B cell (primary cell): Measurements from ENCODE around the gene LPCAT1. TPM values are rescaled to one million over a fixed set of nuclear protein-coding genes. Genes with fewer than 3 reads are reported as not detected.

Source experiments
- ATAC-seq: fragments of 200-7000 bp; cut with Tn5 transposase; one replicate; pipeline ENCODE4 v1.10.0; 2021; ENCODE audit warnings: low read depth, mild to moderate bottlenecking, moderate number of reproducible peaks, moderate library complexity
- CTCF ChIA-PET: fragments of 350-600 bp; sonication (Branson Sonifier 250); formaldehyde crosslinking; loops from one replicate; lab custom pipeline; 2021; ENCODE audit warnings: antibody characterized with exemption, inconsistent platforms; lab: Charles Lee
- POLR2A ChIA-PET: fragments of 350-600 bp; sonication (Branson Sonifier 250); formaldehyde crosslinking; loops from one replicate; lab custom pipeline; 2021; ENCODE audit warnings: antibody characterized with exemption; lab: Charles Lee
- DNase-seq: peaks from one replicate; pipeline ENCODE4 v3.0.0; 2013
- H2AFZ ChIP-seq: 2 replicates; pipeline ENCODE4 v1.6.1; 2012; ENCODE audit warnings: mild to moderate bottlenecking, low read depth, low read length; ENCODE audit not compliant: insufficient read depth, poor library complexity, severe bottlenecking
- H3K27ac ChIP-seq, 2 donors: 1 replicate in 1 of 2; 2 replicates in 1 of 2; pipeline ENCODE4 v1.5.1; 2012 to 2013; ENCODE audit warnings: low read length in 2 of 2, mild to moderate bottlenecking in 2 of 2, moderate library complexity in 1 of 2
- H3K27me3 ChIP-seq, 4 experiments: fragments of 200-600 bp in 1 of 4; sonication (generic) in 1 of 4; replicated peaks in 1 of 4; 1 replicate in 2 of 4; 2 replicates in 2 of 4; pipeline versions ENCODE4 v1.6.1 to v1.7.0; 2013 to 2016; ENCODE audit warnings: low read length in 3 of 4, mild to moderate bottlenecking in 2 of 4, mixed read lengths in 1 of 4, moderate library complexity in 1 of 4; ENCODE audit not compliant: insufficient read depth in 4 of 4, control insufficient read depth in 3 of 4; ENCODE audit errors: control extremely low read depth in 1 of 4
- H3K36me3 ChIP-seq, 2 experiments: replicated peaks in 1 of 2; 1 replicate in 1 of 2; 2 replicates in 1 of 2; pipeline versions ENCODE4 v1.6.1 to v1.7.1; 2013; ENCODE audit warnings: low read length in 1 of 2; ENCODE audit not compliant: insufficient read depth in 2 of 2, control insufficient read depth in 1 of 2; ENCODE audit errors: control extremely low read depth in 1 of 2, extremely low read depth in 1 of 2
- H3K4me1 ChIP-seq, 2 donors: fragments of 200-600 bp in 1 of 2; sonication (generic) in 1 of 2; 1 replicate in 1 of 2; 2 replicates in 1 of 2; pipeline versions ENCODE4 v1.5.1 to v1.6.1; 2013 to 2017; ENCODE audit warnings: low read length in 2 of 2; ENCODE audit not compliant: control insufficient read depth in 2 of 2, insufficient read depth in 2 of 2
- H3K4me2 ChIP-seq: replicated peaks from 2 replicates; pipeline ENCODE3; 2012; ENCODE audit warnings: mild to moderate bottlenecking, low read depth, low read length; ENCODE audit not compliant: poor library complexity, severe bottlenecking
- H3K4me3 ChIP-seq, 5 experiments: fragments of 200-600 bp in 1 of 5; sonication (generic) in 1 of 5; 1 replicate in 3 of 5; 2 replicates in 2 of 5; pipeline versions ENCODE4 v1.5.1 to v1.7.0; 2011 to 2016; ENCODE audit warnings: low read length in 4 of 5, mild to moderate bottlenecking in 4 of 5, low read depth in 2 of 5, control low read depth in 1 of 5, moderate library complexity in 1 of 5; ENCODE audit not compliant: insufficient read depth in 1 of 5; ENCODE audit errors: control extremely low read depth in 1 of 5, extremely low read depth in 1 of 5
- H3K79me2 ChIP-seq: fragments of 200-600 bp; sonication (generic); one replicate; pipeline ENCODE4 v1.6.0; 2016; ENCODE audit warnings: low read length; ENCODE audit not compliant: control insufficient read depth, insufficient read depth
- H3K9ac ChIP-seq: fragments of 200-600 bp; sonication (generic); 2 replicates; pipeline ENCODE4 v1.6.1; 2017; ENCODE audit warnings: mild to moderate bottlenecking, low read length, moderate library complexity
- H3K9me3 ChIP-seq, 3 donors: one replicate each; pipeline versions ENCODE4 v1.6.1 to v1.7.1; 2013; ENCODE audit warnings: low read length in 2 of 3; ENCODE audit not compliant: control insufficient read depth in 2 of 3, insufficient read depth in 1 of 3; ENCODE audit errors: control extremely low read depth in 1 of 3
- H4K20me1 ChIP-seq: 2 replicates; pipeline ENCODE4 v1.6.0; 2012; ENCODE audit warnings: mild to moderate bottlenecking, low read length; ENCODE audit not compliant: insufficient read depth, control insufficient read depth, poor library complexity, severe bottlenecking
- H3K27ac Mint-ChIP-seq: one replicate; pipeline ENCODE4 v1.8.0; 2021; ENCODE audit warnings: mixed read lengths
- H3K27me3 Mint-ChIP-seq: one replicate; pipeline ENCODE4 v1.8.0; 2021; ENCODE audit warnings: mixed read lengths
- H3K4me1 Mint-ChIP-seq: one replicate; pipeline ENCODE4 v1.8.0; 2021; ENCODE audit warnings: mixed read lengths
- H3K4me3 Mint-ChIP-seq: one replicate; pipeline ENCODE4 v1.8.0; 2021; ENCODE audit warnings: mixed read lengths
- H3K9me3 Mint-ChIP-seq: one replicate; pipeline ENCODE4 v1.8.0; 2022; ENCODE audit warnings: mixed read lengths; ENCODE audit not compliant: insufficient read depth
- CTCF ChIP-seq: fragments of 200-600 bp; IDR thresholded peaks from one replicate; pipeline ENCODE4 v1.8.0; 2022; ENCODE audit warnings: antibody characterized with exemption, mild to moderate bottlenecking
- EZH2 ChIP-seq: IDR thresholded peaks from 2 replicates; pipeline ENCODE4 v1.6.1; 2012; ENCODE audit warnings: borderline replicate concordance, low read depth, mild to moderate bottlenecking, moderate library complexity, low read length; ENCODE audit not compliant: insufficient read depth, poor library complexity, severe bottlenecking
- WGBS: methylation state at CpG from one replicate; pipeline ENCODE4 v1.1.5; 2013; ENCODE audit warnings: missing lambda C conversion rate; ENCODE audit not compliant: insufficient coverage; 5-methylcytosine and 5-hydroxymethylcytosine counted together
- intact Hi-C: fragments of 100-400 bp; cut with micrococcal nuclease; formaldehyde crosslinking; loops from one replicate; pipeline ENCODE4 v1.10.0; 2022
- polyA plus RNA-seq: library from polyadenylated mRNA; depleted of rRNA; stranded (reverse); fragments of >200 nt; gene quantifications from 2 replicates; pipeline ENCODE4 v1.2.3, GENCODE V29; 2012
- total RNA-seq, 2 donors: library from RNA; stranded (reverse); fragments of 120-200 nt in 1 of 2; gene quantifications; 1 replicate in 1 of 2; 2 replicates in 1 of 2; pipeline versions ENCODE4 v1.2.3 to v1.2.4, GENCODE V29; 2013 to 2022

LPCAT1 gene
- total and polyA plus RNA-seq, 2 donors (not counting 1 experiment from before 2014, with no cell fraction given): 94.8 to 159 TPM

- ATAC-seq (no peak), DNase-seq (no peak)
- H3K9me3 ChIP-seq: peaks cover 0 to 11% (median 0%) of the 10 kb centered on the region in 3 donors
- no peak for TF ChIP-seq CTCF
- TF ChIP-seq EZH2: no peak
- no peak overlapping the region for H3K4me3 ChIP-seq
- no peaks in the 10 kb centered on the region for H4K20me1 ChIP-seq
- no peak overlapping the region for H2AFZ ChIP-seq
- WGBS: 100% methylated on average over 8 of the region's 10 CpGs
- no peak overlapping the region for H3K4me2 ChIP-seq
- Mint-ChIP-seq H3K4me1 (no peaks in the 10 kb centered on the region), H3K9me3 (no peaks in the 10 kb centered on the region), H3K4me3 (no peak overlapping the region), H3K27me3 (no peaks in the 10 kb centered on the region), H3K27ac (no peak overlapping the region)
- intact Hi-C loops: no loop called here
- no peak overlapping the region for H3K27ac ChIP-seq
- CTCF ChIA-PET: interaction anchor here (0.9 kb wide), 1 partner anchor 23 kb away, joined by 4 read pairs; no protein-coding TSS in a partner anchor
- POLR2A ChIA-PET: interaction anchor here (0.6 to 0.7 kb wide), 2 partner anchors 63 to 68 kb away, joined by 3 to 4 read pairs; no protein-coding TSS in a partner anchor
- H3K27me3 ChIP-seq: no peaks in the 10 kb centered on the region
- no peaks in the 10 kb centered on the region for H3K4me1 ChIP-seq
- no peak overlapping the region for H3K9ac ChIP-seq
- peaks cover 0 to 21% of the 10 kb centered on the region in 2 experiments for H3K36me3 ChIP-seq
- H3K79me2 ChIP-seq: no peaks in the 10 kb centered on the region
Observed at GRCh38 chr5:1570975-1571374, 47.2 kb upstream of the LPCAT1 start.

GRCh38 chr5:1568201-1568979, 44.6 kb upstream of the LPCAT1 start:
- no peaks in the 10 kb centered on the region for H3K4me1 ChIP-seq
- H3K4me2 ChIP-seq: no peak overlapping the region
- ChIA-PET POLR2A (no interaction called here), CTCF (no interaction called here)
- no peak for TF ChIP-seq EZH2
- no peak for TF ChIP-seq CTCF
- peaks cover 0 to 11% (median 0%) of the 10 kb centered on the region in 3 donors for H3K9me3 ChIP-seq
- no peak overlapping the region for H3K27ac ChIP-seq
- Mint-ChIP-seq H3K9me3 (no peaks in the 10 kb centered on the region), H3K27ac (no peak overlapping the region), H3K4me3 (no peak overlapping the region), H3K4me1 (no peaks in the 10 kb centered on the region), H3K27me3 (no peaks in the 10 kb centered on the region)
- no peak overlapping the region for H2AFZ ChIP-seq
- H3K9ac ChIP-seq: no peak overlapping the region
- DNase-seq: no peak
- no peaks in the 10 kb centered on the region for H3K27me3 ChIP-seq
- ATAC-seq: no peak
- peaks cover 0 to 22% of the 10 kb centered on the region in 2 experiments for H3K36me3 ChIP-seq
- H3K79me2 ChIP-seq: no peaks in the 10 kb centered on the region
- H4K20me1 ChIP-seq: no peaks in the 10 kb centered on the region
- intact Hi-C loops: no loop called here
- no peak overlapping the region for H3K4me3 ChIP-seq
- 59% methylated on average over 7 of the region's 12 CpGs for WGBS
